Retinal pigment epithelial cell (primary cell): ENCODE measurements around the gene FIG4.
"Not testable (repeated sequence)": the region's sequence is repeated elsewhere in the genome, so short reads cannot be mapped to it uniquely, and the experiment has no call there.

Experiments
- DNase-seq: peaks from one replicate; pipeline ENCODE4 v3.0.0-alpha.2; 2010; ENCODE audit warnings: low read depth
- H3K4me3 ChIP-seq: 2 replicates; pipeline ENCODE4 v1.5.1; 2011; ENCODE audit warnings: mild to moderate bottlenecking, low read length, control low read depth, moderate library complexity
- CTCF ChIP-seq: conservative IDR thresholded peaks from 2 replicates; pipeline ENCODE4 v1.5.1; 2011; ENCODE audit warnings: low read depth, low read length, control low read depth, inconsistent platforms

The FIG4 gene

DNA sequence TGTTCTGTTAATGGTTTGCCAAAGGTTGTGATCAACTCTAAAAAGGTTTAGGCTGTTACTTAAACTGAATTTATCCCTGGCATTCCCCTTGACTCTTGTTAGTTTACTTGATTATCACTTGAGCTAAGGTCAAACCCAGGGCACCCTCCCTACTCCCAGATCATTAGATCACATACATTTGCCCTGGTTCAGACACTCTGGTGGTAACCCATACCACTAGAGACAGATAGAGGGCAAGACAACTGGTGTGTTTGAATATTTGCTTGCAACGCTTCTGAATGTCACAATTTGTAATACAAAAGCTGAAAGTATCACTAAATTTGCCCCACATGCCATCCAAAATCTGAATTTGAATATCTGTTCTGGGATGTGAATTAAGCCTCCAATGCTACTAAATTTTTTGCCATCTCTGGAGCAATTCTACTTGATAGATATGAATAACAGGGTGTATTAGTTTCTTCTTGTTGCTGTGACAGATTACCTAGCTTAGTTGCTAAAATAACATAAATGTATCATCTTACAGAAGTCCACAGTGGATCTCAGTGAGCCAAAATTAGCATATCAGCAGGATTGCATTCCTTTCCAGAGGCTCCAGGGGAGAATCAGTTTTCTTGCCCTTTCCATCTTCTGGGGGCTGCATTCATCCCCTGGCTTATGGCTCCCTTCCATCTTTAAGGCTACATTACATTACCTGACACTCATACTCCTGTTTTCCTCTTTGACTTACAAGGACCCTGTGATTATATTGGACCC is 45.4 kb downstream of the FIG4 start:
- DNase-seq, result no peak
- no peak overlapping the region for H3K4me3 ChIP-seq
- TF ChIP-seq CTCF, result no peak

DNA sequence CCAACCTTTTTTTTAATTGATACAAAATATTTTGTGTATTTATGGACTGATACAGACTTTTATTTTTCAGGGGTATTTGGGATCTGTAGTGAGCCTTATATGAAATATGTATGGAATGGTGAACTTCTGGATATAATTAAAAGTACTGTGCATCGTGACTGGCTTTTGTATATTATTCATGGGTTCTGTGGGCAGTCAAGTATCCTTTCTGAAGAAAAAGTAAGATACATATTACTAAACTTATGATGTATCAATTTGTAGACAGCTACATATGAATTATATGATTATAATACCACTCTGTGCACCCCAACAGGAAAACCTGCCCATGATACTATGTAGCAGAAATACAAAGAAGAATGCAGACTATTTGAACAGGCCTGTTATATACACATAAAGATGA is 47.2 kb downstream of the FIG4 start:
- DNase-seq, result no peak
- H3K4me3 ChIP-seq, result no peak overlapping the region
- no peak for TF ChIP-seq CTCF

GRCh38 chr6:109738667-109739066 is 47.6 kb downstream of the FIG4 start:
- no peak for TF ChIP-seq CTCF
- no peak overlapping the region for H3K4me3 ChIP-seq
- DNase-seq, result no peak

DNA sequence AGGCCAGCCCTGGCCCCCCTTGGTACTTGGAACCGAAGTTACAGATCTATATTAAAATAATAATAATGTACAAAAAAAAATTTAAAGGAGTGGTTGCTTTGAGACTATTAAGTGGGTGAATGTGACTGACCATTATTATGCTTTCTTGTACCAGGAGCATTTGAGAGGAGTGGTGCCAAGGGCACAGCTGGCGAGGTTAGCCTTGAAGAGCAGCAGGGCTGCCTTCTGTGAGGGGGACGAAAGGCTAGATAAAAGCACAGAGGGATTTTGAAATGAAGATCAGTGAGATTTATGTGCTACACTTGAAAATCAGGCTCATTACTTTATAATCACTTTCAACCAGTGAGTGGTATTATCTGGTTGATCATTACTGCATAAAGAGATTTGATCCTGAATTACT is 48.6 kb downstream of the FIG4 start:
- no peak for DNase-seq
- no peak overlapping the region for H3K4me3 ChIP-seq
- TF ChIP-seq CTCF, result no peak

DNA sequence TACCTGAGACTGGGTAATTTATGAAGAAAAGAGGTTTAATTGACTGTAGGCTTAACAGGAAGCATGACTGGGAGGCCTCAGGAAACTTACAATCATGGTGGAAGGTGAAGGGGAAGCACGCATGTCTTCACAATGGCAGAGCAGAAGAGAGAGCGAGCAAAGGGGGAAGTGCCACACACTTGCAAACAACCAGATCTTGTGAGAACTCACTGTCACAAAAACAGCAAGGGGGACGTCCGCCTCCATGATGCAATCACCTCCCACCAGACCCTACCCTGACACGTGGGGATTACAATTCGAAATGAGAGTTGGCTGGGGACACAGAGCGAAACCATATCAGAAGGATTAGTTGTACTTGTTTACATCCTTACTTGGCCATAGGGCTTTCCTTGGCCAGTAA is 49.7 kb downstream of the FIG4 start:
- H3K4me3 ChIP-seq, result no peak overlapping the region
- TF ChIP-seq CTCF, result no peak
- no peak for DNase-seq

GRCh38 chr6:109743739-109744138 is 52.6 kb downstream of the FIG4 start:
- DNase-seq, result no peak
- TF ChIP-seq CTCF, result no peak
- no peak overlapping the region for H3K4me3 ChIP-seq

GRCh38 chr6:109744779-109745178 is 53.7 kb downstream of the FIG4 start:
- DNase-seq, H3K4me3 ChIP-seq: not testable (repeated sequence)
